ENCODE measurements around the gene PRAME. TPM values are rescaled to one million over a fixed set of nuclear protein-coding genes. Genes with fewer than 3 reads are reported as not detected.

PRAME gene
- total RNA-seq, 1 donor from 2014 or later, result 0.10 TPM

- Mint-ChIP-seq H3K27ac (no peak overlapping the region), H3K4me3 (no peak overlapping the region), H3K9me3 (peaks cover 10% of the 10 kb centered on the region), H3K36me3 (peaks cover 36% of the 10 kb centered on the region), H3K4me1 (ENCODE audit: unreplicated experiment) (peaks cover 7% of the 10 kb centered on the region), H3K27me3 (peaks cover 12% of the 10 kb centered on the region)
- no peak for TF ChIP-seq CTCF (conservative IDR thresholded peaks at IDR 0.05)
- no peak for DNase-seq (ENCODE audit: extremely low spot score, unreplicated experiment)
Measured at GRCh38 chr22:22506736-22507135, 52.3 kb downstream of the PRAME start.

- H3K27ac Mint-ChIP-seq, result no peak overlapping the region
- H3K36me3 Mint-ChIP-seq, result peaks cover 32% of the 10 kb centered on the region
- H3K4me3 Mint-ChIP-seq, result no peak overlapping the region
- H3K4me1 Mint-ChIP-seq (ENCODE audit: unreplicated experiment), result no peaks in the 10 kb centered on the region
- no peaks in the 10 kb centered on the region for H3K27me3 Mint-ChIP-seq
- no peaks in the 10 kb centered on the region for H3K9me3 Mint-ChIP-seq
- DNase-seq (ENCODE audit: extremely low spot score, unreplicated experiment), result no peak
- no peak for TF ChIP-seq CTCF (conservative IDR thresholded peaks at IDR 0.05)
Measured at GRCh38 chr22:22498267-22498666, 60.8 kb downstream of the PRAME start.

Other genes with a start within 250 kb of the PRAME start
- 1.1 and 5.0 TPM in 2 replicates for gene ZNF280B, start 50.5 kb downstream of the PRAME start, total RNA-seq (ENCODE audit: low replicate concordance)
- gene ZNF280A, start 39.0 kb downstream of the PRAME start, total RNA-seq (ENCODE audit: low replicate concordance), result not detected in 2 replicates
- not detected in 2 replicates for gene GGTLC2, start 85.3 kb upstream of the PRAME start, total RNA-seq (ENCODE audit: low replicate concordance)